Right atrium auricular region (tissue), 2 donors: ENCODE measurements around the gene CLRN2. TPM values are rescaled to one million over a fixed set of nuclear protein-coding genes. Genes with fewer than 3 reads are reported as not detected.

ENCODE experiments used
- DNase-seq: peaks from one replicate; pipeline ENCODE4 v3.0.0-alpha.2; 2019; ENCODE audit warnings: low spot score
- H3K27ac ChIP-seq, 2 donors: fragments of 200-600 bp; sonication (generic); 1 replicate in 1 of 2; 2 replicates in 1 of 2; pipeline ENCODE4 v1.5.1; 2016 to 2019
- H3K27me3 ChIP-seq, 2 donors: fragments of 200-600 bp; sonication (generic); one replicate each; pipeline versions ENCODE4 v1.5.1 to v1.6.0; 2017 to 2019
- H3K36me3 ChIP-seq: fragments of 200-600 bp; sonication (generic); one replicate; pipeline ENCODE4 v1.5.1; 2016
- H3K4me1 ChIP-seq, 2 donors: fragments of 200-600 bp; sonication (generic); one replicate each; pipeline versions ENCODE4 v1.5.1 to v1.6.0; 2017 to 2019
- H3K4me3 ChIP-seq, 2 donors: fragments of 200-600 bp; sonication (generic); 1 replicate in 1 of 2; 2 replicates in 1 of 2; pipeline ENCODE4 v1.5.1; 2017 to 2019; ENCODE audit warnings: mild to moderate bottlenecking in 1 of 2, moderate library complexity in 1 of 2
- H3K9me3 ChIP-seq, 2 donors: fragments of 200-600 bp; sonication (generic); one replicate each; pipeline ENCODE4 v1.5.1; 2019
- total RNA-seq, 2 donors: library from RNA; depleted of rRNA; stranded (reverse); fragments of >200 nt; gene quantifications; one replicate each; pipeline ENCODE4 v1.1.0, GENCODE V29; 2016
- TF ChIP-seq, protein P1 (sequence below), 2 donors: fragments of 200-600 bp; sonication (generic); IDR thresholded peaks; one replicate each; pipeline ENCODE4 v1.5.1; 2019; ENCODE audit warnings: antibody characterized with exemption in 2 of 2

Gene CLRN2
- total RNA-seq, 2 donors from 2014 or later: not detected

DNA sequence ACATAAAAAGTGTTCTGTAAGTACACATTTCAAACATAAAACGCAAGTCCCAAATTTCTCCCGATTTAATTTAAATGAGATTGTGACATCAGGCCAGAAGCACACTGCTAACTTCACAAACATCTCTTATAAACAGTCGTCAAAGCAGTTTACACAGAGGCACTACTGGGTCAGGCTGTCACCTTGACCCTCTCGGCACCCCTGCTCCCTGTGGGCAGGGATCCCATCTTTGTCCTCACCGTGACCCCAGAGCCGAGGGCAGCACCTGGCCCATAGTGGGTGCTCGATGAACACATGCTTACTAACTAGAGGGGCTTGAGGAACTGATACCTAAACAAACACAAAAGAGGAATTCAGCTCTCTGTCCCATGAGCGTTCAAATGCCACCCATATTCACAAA, 25.2 kb upstream of the CLRN2 start:
- Histone ChIP-seq H3K9me3 (no peaks in the 10 kb centered on the region), H3K36me3 (peaks cover 59% of the 10 kb centered on the region), H3K27me3 (no peaks in the 10 kb centered on the region), H3K4me3 (no peak overlapping the region), H3K4me1 (no peaks in the 10 kb centered on the region), H3K27ac (no peak overlapping the region)
- no peak for DNase-seq
- TF ChIP-seq, protein P1, sequence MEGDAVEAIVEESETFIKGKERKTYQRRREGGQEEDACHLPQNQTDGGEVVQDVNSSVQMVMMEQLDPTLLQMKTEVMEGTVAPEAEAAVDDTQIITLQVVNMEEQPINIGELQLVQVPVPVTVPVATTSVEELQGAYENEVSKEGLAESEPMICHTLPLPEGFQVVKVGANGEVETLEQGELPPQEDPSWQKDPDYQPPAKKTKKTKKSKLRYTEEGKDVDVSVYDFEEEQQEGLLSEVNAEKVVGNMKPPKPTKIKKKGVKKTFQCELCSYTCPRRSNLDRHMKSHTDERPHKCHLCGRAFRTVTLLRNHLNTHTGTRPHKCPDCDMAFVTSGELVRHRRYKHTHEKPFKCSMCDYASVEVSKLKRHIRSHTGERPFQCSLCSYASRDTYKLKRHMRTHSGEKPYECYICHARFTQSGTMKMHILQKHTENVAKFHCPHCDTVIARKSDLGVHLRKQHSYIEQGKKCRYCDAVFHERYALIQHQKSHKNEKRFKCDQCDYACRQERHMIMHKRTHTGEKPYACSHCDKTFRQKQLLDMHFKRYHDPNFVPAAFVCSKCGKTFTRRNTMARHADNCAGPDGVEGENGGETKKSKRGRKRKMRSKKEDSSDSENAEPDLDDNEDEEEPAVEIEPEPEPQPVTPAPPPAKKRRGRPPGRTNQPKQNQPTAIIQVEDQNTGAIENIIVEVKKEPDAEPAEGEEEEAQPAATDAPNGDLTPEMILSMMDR (IDR thresholded peaks at IDR 0.05): no peak

DNA sequence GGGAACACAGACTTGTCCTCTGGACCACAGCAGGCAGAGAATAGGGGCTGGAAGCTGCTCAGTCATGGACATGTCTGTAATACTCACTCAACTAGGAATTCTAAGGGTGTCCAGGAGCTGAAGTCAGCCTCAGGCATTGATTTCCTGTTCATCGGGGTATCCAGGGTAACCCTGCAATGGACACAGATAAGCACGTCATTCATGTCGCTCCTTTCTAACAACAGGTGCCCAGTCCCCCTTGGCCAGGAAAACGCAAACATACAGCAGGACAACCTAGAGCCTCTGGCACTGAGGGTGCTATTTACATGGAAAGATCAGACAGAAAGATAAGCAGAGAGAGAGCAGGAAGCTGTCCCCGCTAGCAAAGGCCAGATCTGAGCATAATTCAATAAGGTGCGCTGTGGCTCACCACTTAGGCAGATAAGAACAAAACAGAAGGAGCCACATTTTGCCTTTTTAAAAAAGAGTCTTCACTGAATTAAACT, 24.3 kb upstream of the CLRN2 start:
- Histone ChIP-seq H3K27ac (no peak overlapping the region), H3K4me1 (no peaks in the 10 kb centered on the region), H3K27me3 (no peaks in the 10 kb centered on the region), H3K4me3 (no peak overlapping the region), H3K36me3 (peaks cover 59% of the 10 kb centered on the region), H3K9me3 (no peaks in the 10 kb centered on the region)
- TF ChIP-seq, protein P1 (IDR thresholded peaks at IDR 0.05): no peak
- DNase-seq: no peak

DNA sequence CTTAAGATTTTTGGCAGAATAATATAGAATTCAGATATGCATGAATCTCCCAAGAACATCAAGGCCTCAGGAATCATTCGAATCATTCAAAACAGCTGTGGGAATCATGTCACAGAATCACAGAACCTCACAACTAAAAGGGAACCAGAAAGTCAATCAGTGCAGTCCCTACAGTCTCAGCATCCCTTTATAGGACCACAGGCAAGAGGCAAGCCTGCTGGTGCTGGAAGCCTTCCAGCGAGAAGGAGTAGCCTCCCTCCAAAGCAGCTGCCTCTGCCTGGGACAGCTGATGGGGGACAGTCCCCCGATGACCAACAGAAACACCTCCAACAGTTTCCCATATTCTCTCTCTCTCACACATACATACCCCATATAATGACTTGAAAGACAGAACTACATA, 23.8 kb upstream of the CLRN2 start:
- no peaks in the 10 kb centered on the region for H3K27me3 ChIP-seq
- no peaks in the 10 kb centered on the region for H3K4me1 ChIP-seq
- no peak overlapping the region for H3K4me3 ChIP-seq
- H3K9me3 ChIP-seq: no peaks in the 10 kb centered on the region
- TF ChIP-seq, protein P1 (IDR thresholded peaks at IDR 0.05): no peak
- DNase-seq: no peak
- no peak overlapping the region for H3K27ac ChIP-seq
- peaks cover 57% of the 10 kb centered on the region for H3K36me3 ChIP-seq

DNA sequence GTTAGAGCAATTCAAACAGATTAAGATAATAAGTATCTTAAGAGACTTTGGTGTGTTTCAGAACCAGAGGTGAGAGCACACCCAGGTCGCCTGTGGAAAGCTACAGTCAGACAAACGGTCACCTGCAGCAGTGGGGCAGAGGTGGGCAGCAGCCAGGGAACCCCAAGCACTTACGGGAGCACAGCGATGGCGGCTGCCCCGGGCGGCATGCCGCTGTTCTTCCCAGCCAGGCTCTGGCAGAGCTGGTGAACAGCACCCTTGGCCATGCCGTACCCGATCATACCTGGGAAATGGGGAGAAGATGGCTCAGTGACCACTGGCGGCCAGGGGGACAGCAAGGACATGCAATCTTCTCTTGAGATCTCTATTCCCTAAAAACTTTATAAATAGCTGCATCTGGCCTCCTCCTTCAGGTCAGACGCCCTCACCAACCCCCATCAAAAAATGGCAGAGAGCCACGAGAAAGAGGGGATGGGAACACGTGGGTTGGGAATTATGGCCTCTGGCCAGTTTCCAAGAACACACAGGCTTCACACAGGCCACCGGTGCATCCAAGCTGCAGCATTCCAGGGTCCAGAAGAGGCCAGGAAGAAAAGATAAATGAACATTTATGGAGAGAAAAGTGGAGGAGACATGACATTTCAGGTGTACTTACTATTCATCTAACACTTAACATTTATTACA, 22.8 kb upstream of the CLRN2 start:
- TF ChIP-seq, protein P1 (IDR thresholded peaks at IDR 0.05): no peak

DNA sequence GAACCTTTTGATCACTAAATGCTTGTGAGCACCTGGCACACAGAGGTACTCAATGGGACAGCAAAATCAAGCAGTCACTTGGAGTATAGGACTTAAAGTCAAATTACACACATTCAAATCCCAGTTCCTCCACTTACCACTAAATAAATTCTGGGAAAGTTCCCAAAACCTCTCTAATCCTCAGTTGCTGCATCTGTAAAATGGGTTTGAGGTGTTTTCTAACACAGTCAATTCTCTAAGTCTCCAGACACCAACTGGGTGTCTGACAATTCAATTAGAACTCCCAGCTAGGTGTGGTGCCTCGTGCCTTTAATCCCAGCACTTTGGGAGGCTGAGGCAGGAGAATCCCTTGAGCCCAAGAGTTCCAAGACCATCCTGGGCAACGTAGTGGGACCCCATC, 22.1 kb upstream of the CLRN2 start:
- H3K36me3 ChIP-seq: peaks cover 44% of the 10 kb centered on the region

More for the DNA sequence above, 22.8 kb upstream of the CLRN2 start:
- H3K27ac ChIP-seq: no peak overlapping the region
- DNase-seq: no peak
- no peaks in the 10 kb centered on the region for H3K9me3 ChIP-seq
- H3K4me3 ChIP-seq: no peak overlapping the region
- no peaks in the 10 kb centered on the region for H3K4me1 ChIP-seq
- H3K36me3 ChIP-seq: peaks cover 51% of the 10 kb centered on the region
- H3K27me3 ChIP-seq: no peaks in the 10 kb centered on the region

More for the DNA sequence above, 22.1 kb upstream of the CLRN2 start:
- H3K27me3 ChIP-seq: no peaks in the 10 kb centered on the region
- H3K27ac ChIP-seq: no peak overlapping the region
- TF ChIP-seq, protein P1 (IDR thresholded peaks at IDR 0.05): no peak
- no peak overlapping the region for H3K4me3 ChIP-seq
- no peaks in the 10 kb centered on the region for H3K9me3 ChIP-seq
- H3K4me1 ChIP-seq: no peaks in the 10 kb centered on the region
- DNase-seq: no peak
